ENCODE data around the gene NDUFC1. TPM values are rescaled to one million over a fixed set of nuclear protein-coding genes. Genes with fewer than 3 reads are reported as not detected.
A peak's percentile ranks its signal among the peaks of the same experiment; 100 is the strongest.

The NDUFC1 gene
- total RNA-seq, 1 donor, result 39.7 TPM

DNA sequence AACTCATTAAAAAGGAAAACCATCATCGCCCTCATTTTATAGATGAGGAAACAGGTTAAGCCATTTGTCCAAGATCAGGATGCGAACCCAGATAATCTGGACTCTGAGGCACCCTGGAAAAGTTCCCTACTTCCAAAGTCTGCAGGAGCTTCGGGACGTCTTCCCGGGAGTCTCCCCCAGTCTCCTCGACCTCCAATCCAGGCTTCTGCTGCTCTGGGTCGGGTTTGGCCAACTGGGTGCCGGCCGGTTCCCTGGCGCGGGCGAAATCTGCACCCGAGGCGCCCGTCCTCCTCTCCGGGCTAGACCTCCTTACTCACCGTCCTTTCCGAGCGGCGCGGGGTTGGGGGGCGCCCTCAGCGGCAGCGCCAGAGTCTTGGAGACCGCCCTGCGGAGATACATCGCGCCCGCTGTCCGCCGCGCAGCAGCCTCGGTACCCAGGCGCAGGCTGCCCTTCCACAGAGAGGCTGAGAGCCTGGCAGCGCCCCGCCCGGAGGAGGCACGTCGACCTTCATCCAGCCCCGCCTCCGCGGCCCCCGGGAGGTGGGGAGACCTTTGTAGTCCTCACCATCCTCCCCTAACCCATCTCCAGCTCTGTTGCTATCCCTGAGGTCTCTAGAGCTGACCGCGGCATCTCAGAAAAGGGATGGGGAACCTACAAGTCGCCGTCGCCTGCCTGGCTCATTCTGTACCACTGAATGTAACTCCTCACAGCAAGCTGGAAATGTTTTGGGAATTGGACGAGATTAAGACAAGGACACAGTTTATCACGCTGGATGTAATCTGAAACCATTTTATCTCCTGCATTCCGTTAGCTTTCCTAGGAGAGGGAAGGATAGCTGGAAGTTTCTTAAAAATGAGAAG lies 22.3 kb downstream of the NDUFC1 start, which contains the start of gene MGARP:
Gene MGARP (minus strand): TSS at position 466 of the 861 bp plus-strand sequence. CDS start 67 bp downstream, at position 399.
- H3K4me3 ChIP-seq (ENCODE audit: low read depth, low read length), result peak within 1 kb of the TSS; percentile 69
- DNase-seq (ENCODE audit: low read depth), result peak; percentile 41
- TF ChIP-seq, protein P1, sequence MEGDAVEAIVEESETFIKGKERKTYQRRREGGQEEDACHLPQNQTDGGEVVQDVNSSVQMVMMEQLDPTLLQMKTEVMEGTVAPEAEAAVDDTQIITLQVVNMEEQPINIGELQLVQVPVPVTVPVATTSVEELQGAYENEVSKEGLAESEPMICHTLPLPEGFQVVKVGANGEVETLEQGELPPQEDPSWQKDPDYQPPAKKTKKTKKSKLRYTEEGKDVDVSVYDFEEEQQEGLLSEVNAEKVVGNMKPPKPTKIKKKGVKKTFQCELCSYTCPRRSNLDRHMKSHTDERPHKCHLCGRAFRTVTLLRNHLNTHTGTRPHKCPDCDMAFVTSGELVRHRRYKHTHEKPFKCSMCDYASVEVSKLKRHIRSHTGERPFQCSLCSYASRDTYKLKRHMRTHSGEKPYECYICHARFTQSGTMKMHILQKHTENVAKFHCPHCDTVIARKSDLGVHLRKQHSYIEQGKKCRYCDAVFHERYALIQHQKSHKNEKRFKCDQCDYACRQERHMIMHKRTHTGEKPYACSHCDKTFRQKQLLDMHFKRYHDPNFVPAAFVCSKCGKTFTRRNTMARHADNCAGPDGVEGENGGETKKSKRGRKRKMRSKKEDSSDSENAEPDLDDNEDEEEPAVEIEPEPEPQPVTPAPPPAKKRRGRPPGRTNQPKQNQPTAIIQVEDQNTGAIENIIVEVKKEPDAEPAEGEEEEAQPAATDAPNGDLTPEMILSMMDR (IDR thresholded peaks at IDR 0.05; ENCODE audit: insufficient read depth, low read depth, low read length), result no peak

- H3K4me3 ChIP-seq (ENCODE audit: low read depth, low read length), result peak overlapping the region; percentile 69
- DNase-seq (ENCODE audit: low read depth), result peak; percentile 28
- TF ChIP-seq, protein P1 (IDR thresholded peaks at IDR 0.05; ENCODE audit: insufficient read depth, low read depth, low read length), result no peak
Measured at GRCh38 chr4:139278912-139279759, 23.1 kb downstream of the NDUFC1 start.

DNA sequence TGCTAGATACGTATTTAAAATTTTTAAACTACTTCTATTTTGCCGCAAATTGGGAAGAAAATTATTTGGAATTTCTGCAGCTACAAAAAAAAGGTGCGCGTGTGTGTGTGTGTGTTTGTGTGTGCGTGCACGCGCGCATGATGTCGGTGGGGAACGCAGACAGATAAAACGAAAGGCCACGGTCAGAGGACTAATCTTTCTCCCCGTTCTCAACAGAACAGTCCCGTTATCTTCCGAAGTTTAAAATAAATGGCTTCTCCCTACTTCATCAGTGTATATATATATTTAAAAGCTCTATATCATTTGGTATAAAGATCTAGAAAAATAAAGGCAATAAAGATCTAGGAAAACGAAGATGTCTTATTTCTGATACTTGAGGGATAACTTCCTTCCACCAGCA lies 23.8 kb downstream of the NDUFC1 start:
- peak; percentile 7 for DNase-seq (ENCODE audit: low read depth)
- TF ChIP-seq, protein P1 (IDR thresholded peaks at IDR 0.05; ENCODE audit: insufficient read depth, low read depth, low read length), result no peak
- peak overlapping the region; percentile 69 for H3K4me3 ChIP-seq (ENCODE audit: low read depth, low read length)

- DNase-seq (ENCODE audit: low read depth), result no peak
- no peak overlapping the region for H3K4me3 ChIP-seq (ENCODE audit: low read depth, low read length)
- TF ChIP-seq, protein P1 (IDR thresholded peaks at IDR 0.05; ENCODE audit: insufficient read depth, low read depth, low read length), result no peak
Measured at GRCh38 chr4:139275281-139275735, 27.0 kb downstream of the NDUFC1 start.

GRCh38 chr4:139274790-139275189 lies 27.5 kb downstream of the NDUFC1 start:
- H3K4me3 ChIP-seq (ENCODE audit: low read depth, low read length), result no peak overlapping the region
- TF ChIP-seq, protein P1 (IDR thresholded peaks at IDR 0.05; ENCODE audit: insufficient read depth, low read depth, low read length), result no peak
- no peak for DNase-seq (ENCODE audit: low read depth)

GRCh38 chr4:139273835-139274234 lies 28.4 kb downstream of the NDUFC1 start:
- TF ChIP-seq, protein P1 (IDR thresholded peaks at IDR 0.05; ENCODE audit: insufficient read depth, low read depth, low read length), result no peak
- no peak for DNase-seq (ENCODE audit: low read depth)
- H3K4me3 ChIP-seq (ENCODE audit: low read depth, low read length), result no peak overlapping the region

All from fibroblast of villous mesenchyme (primary cell).